ENCODE data around the gene CBX5. TPM values are rescaled to one million over a fixed set of nuclear protein-coding genes. Genes with fewer than 3 reads are reported as not detected.

The CBX5 gene
- total and polyA plus RNA-seq, 9 of the 15 experiments (the other 6 are each of a cell fraction or from before 2014, with no cell fraction given): 32.6 to 102 (median 59.2) TPM

- TF ChIP-seq, protein P1, sequence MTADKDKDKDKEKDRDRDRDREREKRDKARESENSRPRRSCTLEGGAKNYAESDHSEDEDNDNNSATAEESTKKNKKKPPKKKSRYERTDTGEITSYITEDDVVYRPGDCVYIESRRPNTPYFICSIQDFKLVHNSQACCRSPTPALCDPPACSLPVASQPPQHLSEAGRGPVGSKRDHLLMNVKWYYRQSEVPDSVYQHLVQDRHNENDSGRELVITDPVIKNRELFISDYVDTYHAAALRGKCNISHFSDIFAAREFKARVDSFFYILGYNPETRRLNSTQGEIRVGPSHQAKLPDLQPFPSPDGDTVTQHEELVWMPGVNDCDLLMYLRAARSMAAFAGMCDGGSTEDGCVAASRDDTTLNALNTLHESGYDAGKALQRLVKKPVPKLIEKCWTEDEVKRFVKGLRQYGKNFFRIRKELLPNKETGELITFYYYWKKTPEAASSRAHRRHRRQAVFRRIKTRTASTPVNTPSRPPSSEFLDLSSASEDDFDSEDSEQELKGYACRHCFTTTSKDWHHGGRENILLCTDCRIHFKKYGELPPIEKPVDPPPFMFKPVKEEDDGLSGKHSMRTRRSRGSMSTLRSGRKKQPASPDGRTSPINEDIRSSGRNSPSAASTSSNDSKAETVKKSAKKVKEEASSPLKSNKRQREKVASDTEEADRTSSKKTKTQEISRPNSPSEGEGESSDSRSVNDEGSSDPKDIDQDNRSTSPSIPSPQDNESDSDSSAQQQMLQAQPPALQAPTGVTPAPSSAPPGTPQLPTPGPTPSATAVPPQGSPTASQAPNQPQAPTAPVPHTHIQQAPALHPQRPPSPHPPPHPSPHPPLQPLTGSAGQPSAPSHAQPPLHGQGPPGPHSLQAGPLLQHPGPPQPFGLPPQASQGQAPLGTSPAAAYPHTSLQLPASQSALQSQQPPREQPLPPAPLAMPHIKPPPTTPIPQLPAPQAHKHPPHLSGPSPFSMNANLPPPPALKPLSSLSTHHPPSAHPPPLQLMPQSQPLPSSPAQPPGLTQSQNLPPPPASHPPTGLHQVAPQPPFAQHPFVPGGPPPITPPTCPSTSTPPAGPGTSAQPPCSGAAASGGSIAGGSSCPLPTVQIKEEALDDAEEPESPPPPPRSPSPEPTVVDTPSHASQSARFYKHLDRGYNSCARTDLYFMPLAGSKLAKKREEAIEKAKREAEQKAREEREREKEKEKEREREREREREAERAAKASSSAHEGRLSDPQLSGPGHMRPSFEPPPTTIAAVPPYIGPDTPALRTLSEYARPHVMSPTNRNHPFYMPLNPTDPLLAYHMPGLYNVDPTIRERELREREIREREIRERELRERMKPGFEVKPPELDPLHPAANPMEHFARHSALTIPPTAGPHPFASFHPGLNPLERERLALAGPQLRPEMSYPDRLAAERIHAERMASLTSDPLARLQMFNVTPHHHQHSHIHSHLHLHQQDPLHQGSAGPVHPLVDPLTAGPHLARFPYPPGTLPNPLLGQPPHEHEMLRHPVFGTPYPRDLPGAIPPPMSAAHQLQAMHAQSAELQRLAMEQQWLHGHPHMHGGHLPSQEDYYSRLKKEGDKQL (CRISPR knock-in tag; IDR thresholded peaks at IDR 0.05; ENCODE audit: borderline replicate concordance): no peak
- no peak for TF ChIP-seq ZNF785 (CRISPR knock-in tag; IDR thresholded peaks at IDR 0.05)
- no peak for TF ChIP-seq STAT5A (IDR thresholded peaks at IDR 0.05; ENCODE audit: borderline replicate concordance, low read length)
- TF ChIP-seq TAF15 (IDR thresholded peaks at IDR 0.05; ENCODE audit: low read depth, low read length): no peak
- TF ChIP-seq ARID2 (IDR thresholded peaks at IDR 0.05): peak; percentile 79
- no peak for TF ChIP-seq CHAMP1 (IDR thresholded peaks at IDR 0.05)
- no peak for TF ChIP-seq CSDE1 (IDR thresholded peaks at IDR 0.05)
- TF ChIP-seq, protein P2, sequence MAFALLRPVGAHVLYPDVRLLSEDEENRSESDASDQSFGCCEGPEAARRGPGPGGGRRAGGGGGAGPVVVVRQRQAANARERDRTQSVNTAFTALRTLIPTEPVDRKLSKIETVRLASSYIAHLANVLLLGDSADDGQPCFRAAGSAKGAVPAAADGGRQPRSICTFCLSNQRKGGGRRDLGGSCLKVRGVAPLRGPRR (CRISPR knock-in tag; IDR thresholded peaks at IDR 0.05): no peak
- TF ChIP-seq, protein P3, sequence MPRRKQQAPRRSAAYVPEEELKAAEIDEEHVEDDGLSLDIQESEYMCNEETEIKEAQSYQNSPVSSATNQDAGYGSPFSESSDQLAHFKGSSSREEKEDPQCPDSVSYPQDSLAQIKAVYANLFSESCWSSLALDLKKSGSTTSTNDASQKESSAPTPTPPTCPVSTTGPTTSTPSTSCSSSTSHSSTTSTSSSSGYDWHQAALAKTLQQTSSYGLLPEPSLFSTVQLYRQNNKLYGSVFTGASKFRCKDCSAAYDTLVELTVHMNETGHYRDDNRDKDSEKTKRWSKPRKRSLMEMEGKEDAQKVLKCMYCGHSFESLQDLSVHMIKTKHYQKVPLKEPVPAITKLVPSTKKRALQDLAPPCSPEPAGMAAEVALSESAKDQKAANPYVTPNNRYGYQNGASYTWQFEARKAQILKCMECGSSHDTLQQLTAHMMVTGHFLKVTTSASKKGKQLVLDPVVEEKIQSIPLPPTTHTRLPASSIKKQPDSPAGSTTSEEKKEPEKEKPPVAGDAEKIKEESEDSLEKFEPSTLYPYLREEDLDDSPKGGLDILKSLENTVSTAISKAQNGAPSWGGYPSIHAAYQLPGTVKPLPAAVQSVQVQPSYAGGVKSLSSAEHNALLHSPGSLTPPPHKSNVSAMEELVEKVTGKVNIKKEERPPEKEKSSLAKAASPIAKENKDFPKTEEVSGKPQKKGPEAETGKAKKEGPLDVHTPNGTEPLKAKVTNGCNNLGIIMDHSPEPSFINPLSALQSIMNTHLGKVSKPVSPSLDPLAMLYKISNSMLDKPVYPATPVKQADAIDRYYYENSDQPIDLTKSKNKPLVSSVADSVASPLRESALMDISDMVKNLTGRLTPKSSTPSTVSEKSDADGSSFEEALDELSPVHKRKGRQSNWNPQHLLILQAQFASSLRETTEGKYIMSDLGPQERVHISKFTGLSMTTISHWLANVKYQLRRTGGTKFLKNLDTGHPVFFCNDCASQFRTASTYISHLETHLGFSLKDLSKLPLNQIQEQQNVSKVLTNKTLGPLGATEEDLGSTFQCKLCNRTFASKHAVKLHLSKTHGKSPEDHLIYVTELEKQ (CRISPR knock-in tag; IDR thresholded peaks at IDR 0.05): no peak
- no peak for TF ChIP-seq NBN (IDR thresholded peaks at IDR 0.05; ENCODE audit: low read depth)
- no peak for TF ChIP-seq HDGF (IDR thresholded peaks at IDR 0.05)
- no peak for TF ChIP-seq ARNT (IDR thresholded peaks at IDR 0.05)
- TF ChIP-seq FOXJ3 (CRISPR knock-in tag; IDR thresholded peaks at IDR 0.05): no peak
- TF ChIP-seq ZBTB8A (IDR thresholded peaks at IDR 0.05; ENCODE audit: partially characterized antibody): no peak
- TF ChIP-seq ZNF551 (CRISPR knock-in tag; IDR thresholded peaks at IDR 0.05): no peak
- peak; percentile 55; the same call in 1 of the 2 replicates for TF ChIP-seq SP1 (CRISPR knock-in tag; IDR thresholded peaks at IDR 0.05)
- no peak for TF ChIP-seq SIX5 (IDR thresholded peaks at IDR 0.05; ENCODE audit: borderline replicate concordance in 1 of 2, insufficient read depth in 1 of 2, low read depth in 1 of 2, low read length in 2 of 2)
These were observed 72.2 kb downstream of the CBX5 start (continued) for GRCh38 chr12:54207539-54208294.
